ENCODE measurements around the gene KLHDC1. TPM values are rescaled to one million over a fixed set of nuclear protein-coding genes. Genes with fewer than 3 reads are reported as not detected.

The KLHDC1 gene
- total RNA-seq, 1 donor from 2014 or later = 1.2 TPM

- H3K27ac ChIP-seq (ENCODE audit: low read depth, low read length) = no peak overlapping the region
- FAIRE-seq = no peak
- Mint-ChIP-seq H3K4me1 (ENCODE audit: low read depth, unreplicated experiment) (no peaks in the 10 kb centered on the region), H3K36me3 (ENCODE audit: low read depth, unreplicated experiment) (no peaks in the 10 kb centered on the region), H3K27ac (ENCODE audit: unreplicated experiment) (no peak overlapping the region), H3K4me3 (ENCODE audit: unreplicated experiment) (no peak overlapping the region), H3K9me3 (ENCODE audit: unreplicated experiment) (no peaks in the 10 kb centered on the region), H3K27me3 (ENCODE audit: low read depth, unreplicated experiment) (no peaks in the 10 kb centered on the region)
- no peak overlapping the region for H2AFZ ChIP-seq (ENCODE audit: low read depth, low read length)
- TF ChIP-seq CTCF (IDR thresholded peaks at IDR 0.05; ENCODE audit: insufficient read depth, low read depth, low read length) = no peak
- no peak for TF ChIP-seq EZH2 (IDR thresholded peaks at IDR 0.05; ENCODE audit: insufficient read depth, low read length)
- no peaks in the 10 kb centered on the region for H4K20me1 ChIP-seq (ENCODE audit: insufficient read depth, low read length)
- no peaks in the 10 kb centered on the region for H3K9me3 ChIP-seq (ENCODE audit: insufficient read depth, low read depth, low read length)
- no peak overlapping the region for H3K4me2 ChIP-seq (ENCODE audit: low read length)
- DNase-seq (ENCODE audit: low read depth) = no peak
- no peaks in the 10 kb centered on the region for H3K79me2 ChIP-seq (ENCODE audit: insufficient read depth, low read length)
- H3K9ac ChIP-seq (ENCODE audit: low read length) = no peak overlapping the region
- no peaks in the 10 kb centered on the region for H3K4me1 ChIP-seq (ENCODE audit: insufficient read depth, low read length)
- H3K27me3 ChIP-seq (ENCODE audit: insufficient read depth, low read length) = no peaks in the 10 kb centered on the region
- H3K4me3 ChIP-seq (ENCODE audit: insufficient read depth, low read depth, low read length) = no peak overlapping the region
- peaks cover 2% of the 10 kb centered on the region for H3K36me3 ChIP-seq (ENCODE audit: insufficient read depth, low read length)
Observed at GRCh38 chr14:49670475-49670874, 22.4 kb upstream of the KLHDC1 start.

DNA sequence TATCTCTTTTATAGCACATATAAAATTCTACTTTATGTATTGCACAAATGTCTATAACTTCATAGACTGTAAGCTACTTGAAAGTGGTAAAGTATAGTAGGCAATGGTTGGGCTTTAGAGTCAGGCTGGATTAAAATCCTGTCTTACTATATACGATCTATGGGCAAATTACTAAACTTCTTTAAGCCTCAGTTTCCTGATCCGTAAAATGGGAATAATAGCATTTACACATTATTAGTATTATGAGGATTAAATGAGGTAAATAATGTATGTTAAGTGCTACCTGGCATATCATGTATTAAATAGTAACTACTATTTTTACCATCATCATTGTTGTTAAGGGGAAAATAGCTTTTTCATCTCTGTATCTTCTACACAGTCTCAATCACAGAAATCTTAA is 19.3 kb upstream of the KLHDC1 start:
- no peaks in the 10 kb centered on the region for H3K27me3 Mint-ChIP-seq (ENCODE audit: low read depth, unreplicated experiment)
- no peaks in the 10 kb centered on the region for H3K27me3 ChIP-seq (ENCODE audit: insufficient read depth, low read length)
- H3K9me3 Mint-ChIP-seq (ENCODE audit: unreplicated experiment) = no peaks in the 10 kb centered on the region
- no peaks in the 10 kb centered on the region for H3K36me3 ChIP-seq (ENCODE audit: insufficient read depth, low read length)
- TF ChIP-seq EZH2 (IDR thresholded peaks at IDR 0.05; ENCODE audit: insufficient read depth, low read length) (no peak), CTCF (IDR thresholded peaks at IDR 0.05; ENCODE audit: insufficient read depth, low read depth, low read length) (no peak)
- no peaks in the 10 kb centered on the region for H3K9me3 ChIP-seq (ENCODE audit: insufficient read depth, low read depth, low read length)
- no peaks in the 10 kb centered on the region for H3K79me2 ChIP-seq (ENCODE audit: insufficient read depth, low read length)
- no peak overlapping the region for H3K4me3 Mint-ChIP-seq (ENCODE audit: unreplicated experiment)
- H3K36me3 Mint-ChIP-seq (ENCODE audit: low read depth, unreplicated experiment) = no peaks in the 10 kb centered on the region
- FAIRE-seq = no peak
- no peak overlapping the region for H3K9ac ChIP-seq (ENCODE audit: low read length)
- no peak overlapping the region for H3K4me3 ChIP-seq (ENCODE audit: insufficient read depth, low read depth, low read length)
- no peaks in the 10 kb centered on the region for H3K4me1 ChIP-seq (ENCODE audit: insufficient read depth, low read length)
- no peaks in the 10 kb centered on the region for H4K20me1 ChIP-seq (ENCODE audit: insufficient read depth, low read length)
- H3K4me1 Mint-ChIP-seq (ENCODE audit: low read depth, unreplicated experiment) = no peaks in the 10 kb centered on the region
- no peak overlapping the region for H3K4me2 ChIP-seq (ENCODE audit: low read length)
- H3K27ac ChIP-seq (ENCODE audit: low read depth, low read length) = no peak overlapping the region
- no peak for DNase-seq (ENCODE audit: low read depth)
- no peak overlapping the region for H2AFZ ChIP-seq (ENCODE audit: low read depth, low read length)
- no peak overlapping the region for H3K27ac Mint-ChIP-seq (ENCODE audit: unreplicated experiment)

- H3K4me3 ChIP-seq (ENCODE audit: insufficient read depth, low read depth, low read length) = no peak overlapping the region
- H3K27ac ChIP-seq (ENCODE audit: low read depth, low read length) = no peak overlapping the region
- no peaks in the 10 kb centered on the region for H3K27me3 ChIP-seq (ENCODE audit: insufficient read depth, low read length)
- H3K4me1 Mint-ChIP-seq (ENCODE audit: low read depth, unreplicated experiment) = peaks cover 4% of the 10 kb centered on the region
- no peaks in the 10 kb centered on the region for H3K79me2 ChIP-seq (ENCODE audit: insufficient read depth, low read length)
- FAIRE-seq = no peak
- H3K4me3 Mint-ChIP-seq (ENCODE audit: unreplicated experiment) = no peak overlapping the region
- H4K20me1 ChIP-seq (ENCODE audit: insufficient read depth, low read length) = no peaks in the 10 kb centered on the region
- H3K9me3 ChIP-seq (ENCODE audit: insufficient read depth, low read depth, low read length) = no peaks in the 10 kb centered on the region
- H3K4me2 ChIP-seq (ENCODE audit: low read length) = no peak overlapping the region
- no peak overlapping the region for H2AFZ ChIP-seq (ENCODE audit: low read depth, low read length)
- H3K36me3 Mint-ChIP-seq (ENCODE audit: low read depth, unreplicated experiment) = no peaks in the 10 kb centered on the region
- peaks cover 2% of the 10 kb centered on the region for H3K4me1 ChIP-seq (ENCODE audit: insufficient read depth, low read length)
- H3K27me3 Mint-ChIP-seq (ENCODE audit: low read depth, unreplicated experiment) = no peaks in the 10 kb centered on the region
- DNase-seq (ENCODE audit: low read depth) = no peak
- TF ChIP-seq EZH2 (IDR thresholded peaks at IDR 0.05; ENCODE audit: insufficient read depth, low read length) (no peak), CTCF (IDR thresholded peaks at IDR 0.05; ENCODE audit: insufficient read depth, low read depth, low read length) (no peak)
- H3K36me3 ChIP-seq (ENCODE audit: insufficient read depth, low read length) = no peaks in the 10 kb centered on the region
- no peak overlapping the region for H3K27ac Mint-ChIP-seq (ENCODE audit: unreplicated experiment)
- H3K9ac ChIP-seq (ENCODE audit: low read length) = no peak overlapping the region
- H3K9me3 Mint-ChIP-seq (ENCODE audit: unreplicated experiment) = no peaks in the 10 kb centered on the region
Observed at GRCh38 chr14:49677643-49678042, 15.3 kb upstream of the KLHDC1 start.

Data from astrocyte (in vitro differentiated cells and primary cell).